Measurements from ENCODE around the gene LAX1.
"Not testable (repeated sequence)": the region's sequence is repeated elsewhere in the genome, so short reads cannot be mapped to it uniquely, and the experiment has no call there.

Gene LAX1

DNA sequence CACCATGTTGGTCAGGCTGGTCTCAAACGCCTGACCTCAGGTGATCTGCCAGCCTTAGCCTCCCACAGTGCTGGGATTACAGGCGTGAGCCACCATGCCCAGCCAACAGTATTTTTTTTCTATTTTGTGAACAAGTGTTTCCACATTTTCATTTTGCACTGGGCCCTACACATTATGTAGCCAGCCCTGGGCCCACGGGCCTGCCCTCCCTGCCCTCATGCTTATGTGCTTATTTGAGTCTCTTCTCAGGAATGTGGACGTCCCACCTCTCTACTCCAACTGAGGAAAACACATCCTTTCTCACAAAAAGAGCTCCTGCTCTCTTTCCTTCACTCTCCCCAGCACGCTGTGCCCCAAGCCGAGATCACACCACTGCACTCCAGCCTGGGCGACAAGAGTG lies 17.0 kb downstream of the LAX1 start:
- Histone ChIP-seq H3K4me1 (ENCODE audit: insufficient read depth, insufficient read length) (no peaks in the 10 kb centered on the region), H3K9ac (ENCODE audit: insufficient read length, low read depth) (no peak overlapping the region), H3K36me3 (ENCODE audit: insufficient read depth, insufficient read length, low read length) (no peaks in the 10 kb centered on the region), H3K27me3 (ENCODE audit: insufficient read depth, insufficient read length) (no peaks in the 10 kb centered on the region), H3K4me3 (ENCODE audit: insufficient read length, low read depth) (no peak overlapping the region), H3K9me3 (ENCODE audit: insufficient read depth, low read length) (no peaks in the 10 kb centered on the region)
- TF ChIP-seq YY1 (IDR thresholded peaks at IDR 0.05; ENCODE audit: insufficient read depth, insufficient read length) (no peak), ZNF274 (IDR thresholded peaks at IDR 0.05; ENCODE audit: low read depth, low read length) (no peak), SUZ12 (IDR thresholded peaks at IDR 0.05; ENCODE audit: extremely low read depth, insufficient read depth, insufficient read length) (no peak)
- no peak for DNase-seq (ENCODE audit: low read depth, low spot score)

- no peaks in the 10 kb centered on the region for H3K36me3 ChIP-seq (ENCODE audit: insufficient read depth, insufficient read length, low read length)
- no peaks in the 10 kb centered on the region for H3K4me1 ChIP-seq (ENCODE audit: insufficient read depth, insufficient read length)
- no peak overlapping the region for H3K4me3 ChIP-seq (ENCODE audit: insufficient read length, low read depth)
- H3K9me3 ChIP-seq (ENCODE audit: insufficient read depth, low read length), result no peaks in the 10 kb centered on the region
- H3K9ac ChIP-seq (ENCODE audit: insufficient read length, low read depth), result no peak overlapping the region
- DNase-seq (ENCODE audit: low read depth, low spot score), result no peak
- TF ChIP-seq YY1 (IDR thresholded peaks at IDR 0.05; ENCODE audit: insufficient read depth, insufficient read length), result no peak
- TF ChIP-seq ZNF274 (IDR thresholded peaks at IDR 0.05; ENCODE audit: low read depth, low read length), result no peak
- TF ChIP-seq SUZ12 (IDR thresholded peaks at IDR 0.05; ENCODE audit: extremely low read depth, insufficient read depth, insufficient read length), result no peak
- H3K27me3 ChIP-seq (ENCODE audit: insufficient read depth, insufficient read length), result no peaks in the 10 kb centered on the region
These were observed 25.0 kb downstream of the LAX1 start for GRCh38 chr1:203789966-203790365.

DNA sequence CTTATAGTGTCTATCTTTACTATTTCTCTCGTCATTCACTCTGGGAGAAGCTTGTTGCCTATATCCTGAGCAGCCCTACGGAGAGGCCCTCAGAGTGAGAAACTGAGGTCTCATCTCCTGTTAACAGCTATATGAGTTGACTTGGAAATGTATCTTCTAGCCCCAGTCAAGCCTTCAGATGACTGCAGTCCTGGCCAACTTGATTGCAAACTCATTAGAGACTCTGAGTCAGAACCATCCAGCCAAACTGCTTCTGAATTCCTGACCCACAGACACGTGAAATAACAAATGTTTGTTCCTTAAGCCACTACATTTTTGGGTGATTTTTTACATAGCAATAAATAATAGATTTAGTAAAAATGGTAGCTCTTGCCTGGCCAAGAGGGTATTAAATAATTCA lies 26.5 kb downstream of the LAX1 start:
- H3K27me3 ChIP-seq (ENCODE audit: insufficient read depth, insufficient read length), result no peaks in the 10 kb centered on the region
- no peak overlapping the region for H3K4me3 ChIP-seq (ENCODE audit: insufficient read length, low read depth)
- H3K36me3 ChIP-seq (ENCODE audit: insufficient read depth, insufficient read length, low read length), result peaks cover 4% of the 10 kb centered on the region
- DNase-seq (ENCODE audit: low read depth, low spot score), result no peak
- H3K4me1 ChIP-seq (ENCODE audit: insufficient read depth, insufficient read length), result no peaks in the 10 kb centered on the region
- no peak for TF ChIP-seq YY1 (IDR thresholded peaks at IDR 0.05; ENCODE audit: insufficient read depth, insufficient read length)
- no peak for TF ChIP-seq SUZ12 (IDR thresholded peaks at IDR 0.05; ENCODE audit: extremely low read depth, insufficient read depth, insufficient read length)
- TF ChIP-seq ZNF274 (IDR thresholded peaks at IDR 0.05; ENCODE audit: low read depth, low read length), result no peak
- H3K9me3 ChIP-seq (ENCODE audit: insufficient read depth, low read length), result no peaks in the 10 kb centered on the region
- no peak overlapping the region for H3K9ac ChIP-seq (ENCODE audit: insufficient read length, low read depth)

- no peak overlapping the region for H3K9ac ChIP-seq (ENCODE audit: insufficient read length, low read depth)
- DNase-seq (ENCODE audit: low read depth, low spot score), result no peak
- TF ChIP-seq YY1 (IDR thresholded peaks at IDR 0.05; ENCODE audit: insufficient read depth, insufficient read length) (no peak), SUZ12 (IDR thresholded peaks at IDR 0.05; ENCODE audit: extremely low read depth, insufficient read depth, insufficient read length) (no peak), ZNF274 (IDR thresholded peaks at IDR 0.05; ENCODE audit: low read depth, low read length) (no peak)
These were observed 27.5 kb downstream of the LAX1 start for GRCh38 chr1:203792486-203792885.

GRCh38 chr1:203793561-203793960 lies 28.6 kb downstream of the LAX1 start:
- not testable (repeated sequence) for DNase-seq (ENCODE audit: low read depth, low spot score)
- peaks cover 25% of the 10 kb centered on the region for H3K36me3 ChIP-seq (ENCODE audit: insufficient read depth, insufficient read length, low read length)

More at GRCh38 chr1:203792486-203792885, 27.5 kb downstream of the LAX1 start:
- Histone ChIP-seq H3K9me3 (ENCODE audit: insufficient read depth, low read length) (peaks cover 9% of the 10 kb centered on the region; the same call in 1 of the 2 replicates), H3K27me3 (ENCODE audit: insufficient read depth, insufficient read length) (no peaks in the 10 kb centered on the region), H3K36me3 (ENCODE audit: insufficient read depth, insufficient read length, low read length) (peaks cover 14% of the 10 kb centered on the region), H3K4me3 (ENCODE audit: insufficient read length, low read depth) (no peak overlapping the region), H3K4me1 (ENCODE audit: insufficient read depth, insufficient read length) (no peaks in the 10 kb centered on the region)

DNA sequence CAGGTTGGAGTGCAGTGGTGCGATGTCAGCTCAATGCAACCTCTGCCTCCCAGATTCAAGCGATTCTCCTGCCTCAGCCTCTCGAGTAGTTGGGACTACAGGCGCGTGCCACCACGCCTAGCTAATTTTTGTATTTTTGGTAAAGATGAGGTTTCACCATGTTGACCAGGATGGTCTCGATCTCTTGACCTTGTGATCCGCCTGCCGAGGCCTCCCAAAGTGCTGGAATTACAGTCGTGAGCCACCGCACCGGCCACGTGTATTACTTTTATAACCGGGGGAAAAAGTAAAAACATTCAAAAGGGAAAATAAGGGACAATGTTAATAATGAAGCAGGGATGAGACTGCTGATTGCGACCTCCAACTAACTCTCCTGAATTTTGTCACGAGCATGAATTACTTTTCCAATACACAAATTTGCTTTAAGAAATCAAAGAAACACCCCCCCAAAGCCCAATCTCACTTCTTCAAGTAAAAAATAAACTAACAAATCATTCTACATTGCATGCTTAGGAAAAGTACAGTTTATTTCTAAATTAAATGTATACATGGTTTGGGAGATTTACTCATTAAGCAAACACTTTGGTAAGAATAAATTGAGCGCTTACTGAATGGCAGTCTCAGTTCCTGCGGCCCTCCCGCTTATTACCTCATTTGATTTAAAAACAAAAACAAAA lies 29.9 kb downstream of the LAX1 start:
- H3K27me3 ChIP-seq (ENCODE audit: insufficient read depth, insufficient read length), result no peaks in the 10 kb centered on the region
- H3K36me3 ChIP-seq (ENCODE audit: insufficient read depth, insufficient read length, low read length), result peaks cover 38% of the 10 kb centered on the region
- peaks cover 33% of the 10 kb centered on the region; the same call in 1 of the 2 replicates for H3K9me3 ChIP-seq (ENCODE audit: insufficient read depth, low read length)
- no peak for TF ChIP-seq SUZ12 (IDR thresholded peaks at IDR 0.05; ENCODE audit: extremely low read depth, insufficient read depth, insufficient read length)
- H3K9ac ChIP-seq (ENCODE audit: insufficient read length, low read depth), result peak overlapping the region; percentile 13
- peak overlapping the region; percentile 58 for H3K4me3 ChIP-seq (ENCODE audit: insufficient read length, low read depth)
- DNase-seq (ENCODE audit: low read depth, low spot score), result no peak
- H3K4me1 ChIP-seq (ENCODE audit: insufficient read depth, insufficient read length), result no peaks in the 10 kb centered on the region

More at GRCh38 chr1:203793561-203793960, 28.6 kb downstream of the LAX1 start:
- not testable (repeated sequence) for H3K27me3 ChIP-seq (ENCODE audit: insufficient read depth, insufficient read length); H3K9ac ChIP-seq (ENCODE audit: insufficient read length, low read depth); H3K4me1 ChIP-seq (ENCODE audit: insufficient read depth, insufficient read length); H3K4me3 ChIP-seq (ENCODE audit: insufficient read length, low read depth)
- peaks cover 20% of the 10 kb centered on the region; the same call in 1 of the 2 replicates for H3K9me3 ChIP-seq (ENCODE audit: insufficient read depth, low read length)

- Histone ChIP-seq H3K36me3 (ENCODE audit: insufficient read depth, insufficient read length, low read length) (peaks cover 45% of the 10 kb centered on the region), H3K9ac (ENCODE audit: insufficient read length, low read depth) (peak within 1 kb of the TSS; percentile 89), H3K27me3 (ENCODE audit: insufficient read depth, insufficient read length) (no peaks in the 10 kb centered on the region), H3K4me3 (ENCODE audit: insufficient read length, low read depth) (peak within 1 kb of the TSS; percentile 58), H3K4me1 (ENCODE audit: insufficient read depth, insufficient read length) (no peaks in the 10 kb centered on the region), H3K9me3 (ENCODE audit: insufficient read depth, low read length) (peaks cover 34% of the 10 kb centered on the region; the same call in 1 of the 2 replicates)
- peak; percentile 99 for DNase-seq (ENCODE audit: low read depth, low spot score)
- TF ChIP-seq YY1 (IDR thresholded peaks at IDR 0.05; ENCODE audit: insufficient read depth, insufficient read length), result peak; percentile 96
- TF ChIP-seq ZNF274 (IDR thresholded peaks at IDR 0.05; ENCODE audit: low read depth, low read length), result no peak
These were observed 30.7 kb downstream of the LAX1 start, which contains the start of the genes ZBED6 and ZC3H11A for GRCh38 chr1:203795441-203796235. ZBED6 (plus strand) TSS chr1:203795623; CDS start chr1:203797523, 1,900 bp downstream. ZC3H11A (plus strand) TSS chr1:203795623; CDS start chr1:203817071, 21,448 bp downstream.

Measured in NT2/D1 (cell line).